Adrenal gland (tissue), 5 donors: ENCODE measurements around the gene CPT1B.

Experiments
- POLR2A ChIP-seq, 2 donors: fragments of 450-650 bp; IDR thresholded peaks; one replicate each; pipeline ENCODE4 v1.6.1; 2017; ENCODE audit warnings: antibody characterized with exemption in 2 of 2, mild to moderate bottlenecking in 2 of 2, moderate library complexity in 1 of 2
- TF ChIP-seq, protein P1 (sequence below), 6 experiments: fragments of 450-650 bp in 4 of 6; fragments of 200-600 bp in 2 of 6; sonication (generic) in 1 of 6; IDR thresholded peaks; 1 replicate in 5 of 6; 2 replicates in 1 of 6; pipeline versions ENCODE4 v1.5.1 to v1.8.0; 2016 to 2021; ENCODE audit warnings: antibody characterized with exemption in 6 of 6, mild to moderate bottlenecking in 2 of 6, moderate library complexity in 1 of 6
- donor health status: DM: no; HTN: no; CAD: no.

DNA sequence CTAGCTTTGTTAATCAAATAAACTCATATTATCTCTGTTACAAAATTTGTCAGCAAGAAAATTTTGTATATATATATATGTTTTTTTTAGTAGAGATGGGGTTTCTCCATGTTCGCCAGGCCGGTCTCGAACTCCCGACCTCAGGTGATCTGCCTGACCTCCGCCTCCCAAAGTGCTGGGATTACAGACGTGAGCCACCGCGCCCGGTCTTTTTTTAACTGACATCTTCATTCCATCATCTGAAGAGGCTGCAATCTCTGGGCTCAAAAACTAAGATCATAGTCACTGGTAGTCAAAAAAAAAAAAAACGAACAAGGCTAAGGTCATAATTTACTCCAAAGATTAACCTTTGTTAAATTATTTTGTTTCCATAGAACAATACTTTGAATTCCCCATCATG lies 37.8 kb downstream of the CPT1B start:
- TF ChIP-seq, protein P1, sequence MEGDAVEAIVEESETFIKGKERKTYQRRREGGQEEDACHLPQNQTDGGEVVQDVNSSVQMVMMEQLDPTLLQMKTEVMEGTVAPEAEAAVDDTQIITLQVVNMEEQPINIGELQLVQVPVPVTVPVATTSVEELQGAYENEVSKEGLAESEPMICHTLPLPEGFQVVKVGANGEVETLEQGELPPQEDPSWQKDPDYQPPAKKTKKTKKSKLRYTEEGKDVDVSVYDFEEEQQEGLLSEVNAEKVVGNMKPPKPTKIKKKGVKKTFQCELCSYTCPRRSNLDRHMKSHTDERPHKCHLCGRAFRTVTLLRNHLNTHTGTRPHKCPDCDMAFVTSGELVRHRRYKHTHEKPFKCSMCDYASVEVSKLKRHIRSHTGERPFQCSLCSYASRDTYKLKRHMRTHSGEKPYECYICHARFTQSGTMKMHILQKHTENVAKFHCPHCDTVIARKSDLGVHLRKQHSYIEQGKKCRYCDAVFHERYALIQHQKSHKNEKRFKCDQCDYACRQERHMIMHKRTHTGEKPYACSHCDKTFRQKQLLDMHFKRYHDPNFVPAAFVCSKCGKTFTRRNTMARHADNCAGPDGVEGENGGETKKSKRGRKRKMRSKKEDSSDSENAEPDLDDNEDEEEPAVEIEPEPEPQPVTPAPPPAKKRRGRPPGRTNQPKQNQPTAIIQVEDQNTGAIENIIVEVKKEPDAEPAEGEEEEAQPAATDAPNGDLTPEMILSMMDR (IDR thresholded peaks at IDR 0.05): no peak
- TF ChIP-seq POLR2A (IDR thresholded peaks at IDR 0.05): no peak
